MM.1S (cell line): ENCODE measurements around the gene CXCR4.

ENCODE experiments used
- DNase-seq: peaks from one replicate; pipeline ENCODE4 v3.0.0-alpha.2; 2015
- H2AFZ ChIP-seq: fragments of 300-600 bp; sonication (generic); 2 replicates; pipeline ENCODE4 v1.6.0; 2016; ENCODE audit warnings: antibody characterized with exemption, low read length
- H3F3A ChIP-seq: fragments of 300-600 bp; sonication (generic); 2 replicates; pipeline ENCODE4 v1.6.1; 2016; ENCODE audit warnings: mild to moderate bottlenecking, antibody characterized with exemption, low read length, moderate library complexity, mixed read lengths; ENCODE audit not compliant: insufficient read depth
- H3K27ac ChIP-seq: fragments of 300-600 bp; sonication (generic); 2 replicates; pipeline ENCODE4 v1.5.1; 2016; ENCODE audit warnings: mild to moderate bottlenecking, low read length
- H3K27me3 ChIP-seq: fragments of 300-600 bp; sonication (generic); replicated peaks from 2 replicates; pipeline ENCODE4 v1.6.0; 2016; ENCODE audit warnings: low read length; ENCODE audit not compliant: insufficient read depth
- H3K36me3 ChIP-seq: fragments of 300-600 bp; sonication (generic); replicated peaks from 2 replicates; pipeline ENCODE4 v1.6.1; 2016; ENCODE audit warnings: mild to moderate bottlenecking, low read length, mixed read lengths; ENCODE audit not compliant: insufficient read depth
- H3K4me1 ChIP-seq: fragments of 300-600 bp; sonication (generic); 2 replicates; pipeline ENCODE4 v1.6.1; 2016; ENCODE audit warnings: low read length, mixed read lengths
- H3K4me2 ChIP-seq: fragments of 300-600 bp; sonication (generic); 2 replicates; pipeline ENCODE4 v1.6.0; 2016; ENCODE audit warnings: low read depth, low read length
- H3K4me3 ChIP-seq: fragments of 300-600 bp; sonication (generic); 2 replicates; pipeline ENCODE4 v1.5.1; 2016; ENCODE audit warnings: low read length, mixed read lengths
- H3K79me2 ChIP-seq: fragments of 300-600 bp; sonication (generic); 2 replicates; pipeline ENCODE4 v1.6.1; 2016; ENCODE audit warnings: mixed run types, low read length, mixed read lengths
- H3K9ac ChIP-seq: fragments of 300-600 bp; sonication (generic); 2 replicates; pipeline ENCODE4 v1.6.1; 2016; ENCODE audit warnings: low read length, mixed read lengths
- H3K9me2 ChIP-seq: fragments of 300-600 bp; sonication (generic); replicated peaks from 2 replicates; pipeline ENCODE4 v1.6.1; 2016; ENCODE audit warnings: mild to moderate bottlenecking, low read length, mixed read lengths; ENCODE audit not compliant: insufficient read depth
- H3K9me3 ChIP-seq: fragments of 300-600 bp; sonication (generic); replicated peaks from 2 replicates; pipeline ENCODE4 v1.6.1; 2016; ENCODE audit warnings: mild to moderate bottlenecking, low read length, mixed read lengths; ENCODE audit not compliant: insufficient read depth
- H4K20me1 ChIP-seq: fragments of 300-600 bp; sonication (generic); 2 replicates; pipeline ENCODE4 v1.6.1; 2016; ENCODE audit warnings: mild to moderate bottlenecking, low read length, moderate library complexity, mixed read lengths; ENCODE audit not compliant: insufficient read depth
- EZH2 ChIP-seq: fragments of 300-600 bp; sonication (generic); optimal IDR thresholded peaks from 2 replicates; pipeline ENCODE3; 2017; ENCODE audit warnings: low read depth, mild to moderate bottlenecking, antibody characterized with exemption, low read length, mixed read lengths
- EZH2phosphoT487 ChIP-seq: fragments of 300-600 bp; sonication (generic); IDR thresholded peaks from 2 replicates; pipeline ENCODE4 v1.6.1; 2018; ENCODE audit warnings: antibody characterized with exemption, low read length
- TF ChIP-seq, protein P1 (sequence below): fragments of 300-600 bp; sonication (generic); IDR thresholded peaks from 2 replicates; pipeline ENCODE4 v1.5.1; 2016; ENCODE audit warnings: antibody characterized with exemption, low read length, mixed read lengths

CXCR4 gene

GRCh38 chr2:136133586-136133985 lies 15.6 kb upstream of the CXCR4 start:
- no peak overlapping the region for H2AFZ ChIP-seq
- TF ChIP-seq, protein P1, sequence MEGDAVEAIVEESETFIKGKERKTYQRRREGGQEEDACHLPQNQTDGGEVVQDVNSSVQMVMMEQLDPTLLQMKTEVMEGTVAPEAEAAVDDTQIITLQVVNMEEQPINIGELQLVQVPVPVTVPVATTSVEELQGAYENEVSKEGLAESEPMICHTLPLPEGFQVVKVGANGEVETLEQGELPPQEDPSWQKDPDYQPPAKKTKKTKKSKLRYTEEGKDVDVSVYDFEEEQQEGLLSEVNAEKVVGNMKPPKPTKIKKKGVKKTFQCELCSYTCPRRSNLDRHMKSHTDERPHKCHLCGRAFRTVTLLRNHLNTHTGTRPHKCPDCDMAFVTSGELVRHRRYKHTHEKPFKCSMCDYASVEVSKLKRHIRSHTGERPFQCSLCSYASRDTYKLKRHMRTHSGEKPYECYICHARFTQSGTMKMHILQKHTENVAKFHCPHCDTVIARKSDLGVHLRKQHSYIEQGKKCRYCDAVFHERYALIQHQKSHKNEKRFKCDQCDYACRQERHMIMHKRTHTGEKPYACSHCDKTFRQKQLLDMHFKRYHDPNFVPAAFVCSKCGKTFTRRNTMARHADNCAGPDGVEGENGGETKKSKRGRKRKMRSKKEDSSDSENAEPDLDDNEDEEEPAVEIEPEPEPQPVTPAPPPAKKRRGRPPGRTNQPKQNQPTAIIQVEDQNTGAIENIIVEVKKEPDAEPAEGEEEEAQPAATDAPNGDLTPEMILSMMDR = no peak
- TF ChIP-seq EZH2 = no peak
- TF ChIP-seq EZH2phosphoT487 = no peak
- no peaks in the 10 kb centered on the region for H4K20me1 ChIP-seq
- no peaks in the 10 kb centered on the region for H3K36me3 ChIP-seq
- peaks cover 49% of the 10 kb centered on the region for H3K4me1 ChIP-seq
- no peak overlapping the region for H3K4me3 ChIP-seq
- H3K79me2 ChIP-seq = no peaks in the 10 kb centered on the region
- H3K9me3 ChIP-seq = no peaks in the 10 kb centered on the region
- H3K9ac ChIP-seq = no peak overlapping the region
- no peak overlapping the region for H3K27ac ChIP-seq
- H3F3A ChIP-seq = peaks cover 13% of the 10 kb centered on the region
- H3K4me2 ChIP-seq = peak overlapping the region; percentile 30; the same call in 1 of the 2 replicates
- H3K9me2 ChIP-seq = no peaks in the 10 kb centered on the region
- H3K27me3 ChIP-seq = no peaks in the 10 kb centered on the region; the same call in 1 of the 2 replicates
- DNase-seq = no peak

DNA sequence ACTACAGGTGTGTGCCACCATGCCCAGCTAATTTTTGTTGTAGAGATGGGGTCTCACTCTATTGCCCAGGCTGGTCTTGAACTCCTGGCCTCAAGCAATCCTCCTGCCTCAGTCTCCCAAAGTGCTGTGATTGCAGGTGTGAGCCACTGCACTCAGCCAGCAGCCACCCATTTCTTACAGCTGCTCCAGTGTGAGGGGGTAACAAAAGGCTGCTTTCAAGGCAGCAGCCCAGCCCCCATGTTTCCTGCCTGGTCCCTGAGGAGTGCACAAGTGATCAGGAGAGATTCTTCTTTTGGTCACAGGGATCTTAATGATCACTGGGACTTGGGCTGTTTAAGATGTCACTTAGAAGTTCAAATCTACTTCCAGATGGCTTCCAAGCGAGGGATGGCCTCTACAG lies 15.2 kb upstream of the CXCR4 start:
- H3K4me2 ChIP-seq = no peak overlapping the region

DNA sequence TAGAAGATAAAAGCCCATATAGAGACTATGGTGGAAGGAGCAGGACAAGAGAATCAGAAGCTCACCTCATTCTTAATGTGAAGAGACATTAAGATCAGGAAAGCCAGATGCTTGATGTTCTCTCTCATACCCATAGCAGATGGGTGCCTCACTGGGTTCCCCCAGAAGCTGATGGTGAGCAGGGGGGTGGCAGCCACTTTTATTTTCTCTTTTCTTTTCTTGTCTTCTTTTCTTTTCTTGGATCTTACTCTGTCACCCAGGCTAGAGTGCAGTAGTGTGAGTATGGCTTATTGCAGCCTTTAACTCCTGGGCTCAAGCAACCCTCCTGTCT lies 14.8 kb upstream of the CXCR4 start:
- Histone ChIP-seq H3K79me2 (no peaks in the 10 kb centered on the region), H2AFZ (no peak overlapping the region), H3K4me3 (no peak overlapping the region), H3K9me2 (no peaks in the 10 kb centered on the region), H3K4me1 (peaks cover 47% of the 10 kb centered on the region), H3F3A (peaks cover 13% of the 10 kb centered on the region), H3K9ac (no peak overlapping the region), H3K27me3 (no peaks in the 10 kb centered on the region; the same call in 1 of the 2 replicates), H3K27ac (no peak overlapping the region), H3K4me2 (no peak overlapping the region), H4K20me1 (no peaks in the 10 kb centered on the region), H3K36me3 (no peaks in the 10 kb centered on the region), H3K9me3 (no peaks in the 10 kb centered on the region)
- no peak for DNase-seq
- TF ChIP-seq EZH2 = no peak
- TF ChIP-seq, protein P1 = no peak
- TF ChIP-seq EZH2phosphoT487 = no peak

More for the DNA sequence above, 15.2 kb upstream of the CXCR4 start:
- no peak for TF ChIP-seq EZH2
- TF ChIP-seq, protein P1 = no peak
- no peak for TF ChIP-seq EZH2phosphoT487
- H2AFZ ChIP-seq = no peak overlapping the region
- no peaks in the 10 kb centered on the region for H3K9me3 ChIP-seq
- no peaks in the 10 kb centered on the region for H3K36me3 ChIP-seq
- peaks cover 49% of the 10 kb centered on the region for H3K4me1 ChIP-seq
- no peaks in the 10 kb centered on the region for H3K9me2 ChIP-seq
- no peak overlapping the region for H3K9ac ChIP-seq
- H3K79me2 ChIP-seq = no peaks in the 10 kb centered on the region
- no peak overlapping the region for H3K27ac ChIP-seq
- DNase-seq = no peak
- H3F3A ChIP-seq = peaks cover 13% of the 10 kb centered on the region
- no peaks in the 10 kb centered on the region; the same call in 1 of the 2 replicates for H3K27me3 ChIP-seq
- H4K20me1 ChIP-seq = no peaks in the 10 kb centered on the region
- no peak overlapping the region for H3K4me3 ChIP-seq
